GM19099 (cell line): ENCODE results near the gene LPP.

Experiments
- POLR2A ChIP-seq: IDR thresholded peaks from 3 replicates; pipeline ENCODE4 v1.6.1; 2011; ENCODE audit warnings: low read depth; ENCODE audit not compliant: insufficient read length; ENCODE audit errors: extremely low read depth

Gene LPP

GRCh38 chr3:188287762-188288505 lies 134.0 kb downstream of the LPP start:
- no peak for TF ChIP-seq POLR2A

- TF ChIP-seq POLR2A = no peak
Measured at GRCh38 chr3:188292251-188292650, 138.3 kb downstream of the LPP start.

GRCh38 chr3:188292827-188293226 lies 138.9 kb downstream of the LPP start:
- no peak for TF ChIP-seq POLR2A

GRCh38 chr3:188294113-188294512 lies 140.2 kb downstream of the LPP start:
- TF ChIP-seq POLR2A = no peak

- TF ChIP-seq POLR2A = no peak
Measured at GRCh38 chr3:188294823-188295487, 141.0 kb downstream of the LPP start.

GRCh38 chr3:188295876-188296275 lies 141.9 kb downstream of the LPP start:
- no peak for TF ChIP-seq POLR2A

GRCh38 chr3:188296761-188297612 lies 143.0 kb downstream of the LPP start:
- no peak for TF ChIP-seq POLR2A

GRCh38 chr3:188298585-188298984 lies 144.6 kb downstream of the LPP start:
- no peak for TF ChIP-seq POLR2A

GRCh38 chr3:188299068-188299467 lies 145.1 kb downstream of the LPP start:
- TF ChIP-seq POLR2A = no peak

- no peak for TF ChIP-seq POLR2A
Measured at GRCh38 chr3:188299708-188300107, 145.8 kb downstream of the LPP start.

- TF ChIP-seq POLR2A = no peak
Measured at GRCh38 chr3:188301147-188301546, 147.2 kb downstream of the LPP start.

- TF ChIP-seq POLR2A = no peak
Measured at GRCh38 chr3:188303286-188303799, 149.4 kb downstream of the LPP start.

GRCh38 chr3:188303823-188304222 lies 149.9 kb downstream of the LPP start:
- no peak for TF ChIP-seq POLR2A

GRCh38 chr3:188304501-188304900 lies 150.5 kb downstream of the LPP start:
- no peak for TF ChIP-seq POLR2A

- no peak for TF ChIP-seq POLR2A
Measured at GRCh38 chr3:188305220-188305619, 151.3 kb downstream of the LPP start.
